ENCODE results near the gene CPEB2.

The CPEB2 gene

DNA sequence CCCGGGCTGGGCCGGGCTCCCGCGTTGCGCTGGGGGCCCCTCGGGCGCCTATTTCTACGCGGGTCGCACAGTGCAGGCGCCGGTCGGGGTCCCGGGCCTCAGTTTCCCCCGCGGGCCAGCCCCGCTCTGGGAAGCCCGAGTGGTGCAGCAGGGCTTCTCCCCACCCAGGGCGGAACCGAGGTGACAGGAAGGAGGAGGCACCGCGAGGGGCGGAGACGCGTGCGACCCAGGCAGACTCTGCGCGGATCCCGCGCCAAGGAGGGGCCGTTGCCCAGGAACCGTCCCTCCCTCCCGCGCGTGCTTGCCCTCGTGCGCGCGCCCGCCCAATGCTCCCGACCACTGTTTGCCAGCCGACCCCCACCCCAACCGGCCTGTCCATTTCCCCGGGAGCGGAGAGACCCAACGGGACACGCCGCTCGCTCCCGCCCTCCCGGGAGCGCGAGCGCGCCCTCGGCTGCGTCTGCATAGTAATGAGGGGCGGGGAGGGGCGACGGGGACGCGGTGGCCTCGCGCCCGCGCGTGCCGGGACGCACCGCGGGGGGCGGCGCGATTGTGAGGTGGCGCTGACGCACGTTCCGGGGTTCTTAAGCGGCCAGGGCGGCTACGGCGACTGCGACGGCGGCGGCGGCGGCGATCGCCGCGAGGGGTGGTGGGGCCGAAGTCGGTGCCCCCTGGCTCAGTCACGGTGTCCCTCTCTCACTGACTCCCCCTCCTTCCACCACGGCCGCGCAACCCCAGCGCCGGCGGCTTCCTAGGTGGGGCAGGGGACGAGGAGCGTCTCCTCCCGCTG lies at the start of gene CPEB2:
Gene CPEB2 (plus strand): TSS at position 613 of the 790 bp plus-strand sequence. CDS start 193 bp downstream, outside the sequence.
- peak; percentile 67 to 87 (median 78) for DNase-seq (ENCODE audit: low read depth in 3 of 3, low spot score in 1 of 3)

DNA sequence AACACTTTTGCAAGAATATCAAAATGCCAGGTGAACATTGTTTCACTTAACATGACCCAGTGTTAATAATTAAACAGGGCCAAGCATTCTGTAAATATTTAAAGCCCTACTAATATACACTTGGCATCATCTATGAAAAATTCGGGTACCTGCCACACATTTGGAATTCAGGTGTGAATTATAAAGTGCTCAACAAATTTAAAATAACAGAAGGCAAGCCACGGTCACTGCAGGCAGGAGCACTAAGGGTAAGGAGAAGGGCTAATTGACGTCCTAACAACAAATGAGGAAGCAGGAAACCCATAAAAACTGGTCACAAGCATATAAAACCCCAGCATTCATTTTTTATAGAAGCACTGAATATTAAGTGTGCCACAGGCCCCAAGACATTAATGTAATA lies 43.8 kb upstream of the CPEB2 start:
- DNase-seq (ENCODE audit: low read depth in 3 of 3, low spot score in 1 of 3), result no peak

DNA sequence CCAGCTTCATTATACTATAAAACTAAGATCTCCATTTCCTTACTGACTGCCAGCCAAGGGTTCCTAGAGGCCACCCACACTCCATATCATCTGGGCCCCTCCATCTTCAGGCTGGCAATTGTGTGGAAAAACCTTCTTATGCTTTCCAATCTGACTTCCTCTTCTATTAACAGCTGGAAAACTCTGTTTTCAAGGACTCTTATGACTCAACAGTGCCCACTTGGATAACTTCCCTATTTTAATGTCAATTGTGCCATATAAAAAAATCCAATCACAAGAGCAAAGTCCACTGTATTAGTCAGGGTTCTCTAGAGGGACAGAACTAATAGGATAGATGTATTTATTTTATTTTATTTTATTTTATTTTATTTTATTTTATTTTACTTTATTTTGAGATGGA lies 41.0 kb upstream of the CPEB2 start:
- no peak for DNase-seq (ENCODE audit: low read depth in 3 of 3, low spot score in 1 of 3)

DNA sequence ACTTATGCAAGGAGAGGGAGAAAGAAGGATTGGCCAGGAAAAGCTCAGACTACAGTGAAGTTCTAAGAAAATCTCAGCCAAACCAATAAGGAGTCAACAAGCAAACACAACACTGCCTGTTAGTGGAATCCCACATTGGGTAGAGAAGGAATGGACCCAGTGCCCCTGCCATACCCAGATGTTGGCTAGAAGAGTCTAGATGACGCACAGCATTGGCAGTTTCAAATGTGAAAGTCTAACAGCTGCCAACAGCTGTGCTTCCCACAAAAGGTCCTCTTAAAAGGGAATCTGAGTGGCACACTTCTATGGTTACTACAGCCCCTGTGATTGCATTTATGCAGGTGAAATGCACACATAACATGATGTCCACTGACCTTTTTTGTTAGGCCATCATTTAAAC lies 37.2 kb upstream of the CPEB2 start:
- DNase-seq (ENCODE audit: low read depth in 3 of 3, low spot score in 1 of 3), result no peak

DNA sequence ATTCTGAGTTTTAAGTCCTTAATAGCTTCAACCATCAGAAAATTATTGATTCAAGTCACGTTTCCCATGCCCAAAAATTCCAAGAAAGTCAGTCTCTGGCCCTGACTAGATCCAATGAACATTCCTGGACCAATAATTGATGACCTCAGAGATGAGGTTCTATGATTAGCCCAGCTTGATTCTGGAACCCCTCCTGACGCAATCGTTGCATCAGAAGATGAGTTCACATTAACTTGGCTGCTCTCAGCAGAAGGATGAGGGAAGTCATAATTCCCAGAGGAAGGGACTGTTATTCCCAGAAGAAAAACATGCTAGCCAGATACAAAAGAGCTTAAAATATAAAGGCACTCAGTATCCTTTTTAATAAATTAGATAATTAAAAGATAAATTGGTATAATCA lies 34.3 kb upstream of the CPEB2 start:
- DNase-seq (ENCODE audit: low read depth in 3 of 3, low spot score in 1 of 3), result no peak

DNA sequence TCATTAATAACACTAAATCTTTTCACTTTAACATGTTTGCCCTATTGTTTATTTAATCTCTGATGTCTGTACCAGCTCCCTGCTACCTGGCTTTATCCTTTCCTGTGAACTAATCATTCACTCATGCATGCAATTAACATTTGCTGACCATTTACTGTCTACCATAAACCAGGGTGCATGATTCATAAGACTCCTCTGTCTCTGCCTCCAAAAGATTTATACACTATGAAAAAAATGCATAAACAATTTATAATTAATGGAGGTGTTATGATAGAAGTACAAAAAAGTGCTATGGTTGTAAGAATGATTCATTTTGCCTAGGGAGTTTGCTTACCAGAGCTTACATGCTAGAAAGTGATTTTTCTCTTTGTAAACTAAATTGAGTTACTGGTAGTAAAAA lies 24.5 kb upstream of the CPEB2 start:
- no peak for DNase-seq (ENCODE audit: low read depth in 3 of 3, low spot score in 1 of 3)

DNA sequence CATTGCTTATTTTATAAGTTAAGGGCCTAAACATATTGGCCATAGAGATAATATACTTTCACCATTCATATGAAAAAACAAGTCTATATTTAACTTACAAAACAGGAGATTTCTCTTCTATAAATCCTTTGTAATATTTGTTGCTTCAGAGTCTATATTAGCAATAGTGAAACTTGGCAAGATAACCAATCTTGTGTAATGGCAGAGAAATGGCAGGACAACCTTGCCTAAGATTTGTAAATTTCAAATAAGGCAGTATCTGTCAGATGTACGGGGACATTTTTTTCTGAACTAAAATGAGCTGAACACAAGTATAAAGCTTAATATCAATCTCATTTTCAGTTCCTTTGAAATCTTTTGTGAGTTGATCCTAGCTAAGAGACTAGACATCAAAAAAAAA lies 17.8 kb upstream of the CPEB2 start:
- DNase-seq (ENCODE audit: low read depth in 3 of 3, low spot score in 1 of 3), result no peak

DNA sequence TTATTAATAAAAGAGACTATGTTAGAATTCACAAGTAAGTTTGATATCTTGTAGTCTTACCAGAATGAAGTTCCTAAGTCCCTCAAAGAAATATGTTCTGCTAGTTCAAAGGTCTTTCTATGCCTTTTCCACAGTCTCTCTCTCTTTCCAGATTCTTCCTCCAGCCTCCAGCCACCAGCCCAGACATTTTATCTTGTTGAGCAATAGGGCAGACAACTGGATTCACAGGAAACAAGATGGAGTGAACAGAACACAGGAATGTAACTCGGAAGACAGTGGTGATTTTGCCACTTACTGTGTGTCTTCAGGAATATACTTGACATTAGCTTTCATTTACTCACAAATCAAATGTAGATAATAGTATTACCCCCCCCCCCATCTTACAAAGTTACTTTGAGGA lies 17.1 kb upstream of the CPEB2 start:
- DNase-seq (ENCODE audit: low read depth in 3 of 3, low spot score in 1 of 3), result no peak

DNA sequence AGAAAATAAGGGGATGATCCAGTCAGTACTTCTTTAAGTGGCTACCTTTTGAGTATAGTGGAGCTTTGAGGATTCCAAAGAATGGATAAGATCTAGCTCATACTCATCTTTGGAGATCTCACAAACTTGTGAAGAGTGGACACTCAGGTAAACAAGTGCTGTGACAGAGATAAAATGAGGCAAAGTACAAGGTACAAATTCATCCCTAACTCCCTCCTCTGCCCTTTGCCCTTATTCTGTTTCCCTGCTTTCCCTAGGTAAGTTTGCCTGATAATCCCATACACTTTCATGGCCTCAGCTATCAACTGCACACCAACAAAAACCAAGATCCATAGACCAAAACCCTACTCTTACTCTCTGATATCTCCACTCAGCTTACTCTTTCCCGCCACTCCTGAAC lies 16.4 kb upstream of the CPEB2 start:
- DNase-seq (ENCODE audit: low read depth in 3 of 3, low spot score in 1 of 3), result no peak

DNA sequence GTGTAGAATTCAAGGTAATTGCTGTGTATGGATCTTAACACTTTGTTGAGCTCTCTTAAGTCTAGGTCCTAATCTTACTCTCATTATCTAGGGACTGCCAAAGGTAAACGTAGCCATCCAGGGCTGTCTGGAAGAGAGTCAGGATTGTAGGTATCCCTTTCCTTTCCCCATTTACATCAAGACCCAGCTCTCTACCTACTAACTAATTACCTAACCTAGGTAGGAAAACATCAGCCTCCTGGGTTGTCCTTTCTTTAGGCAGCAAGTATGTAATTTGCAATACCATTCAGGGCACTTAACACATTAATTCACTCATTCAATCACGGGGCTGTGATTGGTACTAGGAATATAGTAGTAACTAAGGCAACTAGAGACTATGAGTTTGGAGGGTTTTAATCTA lies 15.2 kb upstream of the CPEB2 start:
- no peak for DNase-seq (ENCODE audit: low read depth in 3 of 3, low spot score in 1 of 3)

DNA sequence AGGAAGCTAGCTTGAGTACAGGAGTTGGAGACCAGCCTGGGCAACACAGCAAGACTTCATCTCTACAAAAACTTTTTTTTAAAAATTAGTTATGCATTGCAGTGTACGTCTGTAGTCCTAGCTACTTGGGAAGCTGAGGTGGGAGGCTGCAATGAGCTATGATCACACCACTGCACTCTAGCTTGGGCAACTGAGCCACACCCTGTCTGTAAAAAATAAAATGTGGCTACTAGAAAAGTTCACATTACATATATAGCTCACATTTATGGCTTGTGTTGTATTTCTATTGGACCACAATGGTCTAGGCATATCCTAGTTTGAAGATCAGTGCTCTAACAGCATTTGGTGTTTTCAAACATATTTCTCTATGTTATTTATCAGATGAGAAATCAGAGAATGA lies 11.8 kb upstream of the CPEB2 start:
- no peak for DNase-seq (ENCODE audit: low read depth in 3 of 3, low spot score in 1 of 3)

DNA sequence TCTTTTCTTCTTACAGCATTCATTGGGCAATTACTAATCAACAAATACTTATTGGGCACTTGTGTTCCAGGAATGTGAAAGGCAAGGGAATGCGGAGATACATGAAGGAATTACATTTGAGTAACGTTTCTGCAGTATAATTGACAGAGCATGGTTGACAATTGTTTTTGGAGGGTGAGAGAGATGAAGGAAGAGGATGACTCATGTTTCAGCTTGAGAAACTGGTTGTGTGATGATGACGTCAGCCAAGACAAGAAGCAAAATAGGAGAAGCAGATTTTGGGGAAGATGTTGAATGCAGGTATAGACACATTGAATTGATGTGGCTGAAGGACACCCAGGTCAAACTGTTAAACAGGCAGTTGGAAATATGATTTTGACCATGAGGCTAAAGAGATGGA lies 8.0 kb upstream of the CPEB2 start:
- no peak for DNase-seq (ENCODE audit: low read depth in 3 of 3, low spot score in 1 of 3)

DNA sequence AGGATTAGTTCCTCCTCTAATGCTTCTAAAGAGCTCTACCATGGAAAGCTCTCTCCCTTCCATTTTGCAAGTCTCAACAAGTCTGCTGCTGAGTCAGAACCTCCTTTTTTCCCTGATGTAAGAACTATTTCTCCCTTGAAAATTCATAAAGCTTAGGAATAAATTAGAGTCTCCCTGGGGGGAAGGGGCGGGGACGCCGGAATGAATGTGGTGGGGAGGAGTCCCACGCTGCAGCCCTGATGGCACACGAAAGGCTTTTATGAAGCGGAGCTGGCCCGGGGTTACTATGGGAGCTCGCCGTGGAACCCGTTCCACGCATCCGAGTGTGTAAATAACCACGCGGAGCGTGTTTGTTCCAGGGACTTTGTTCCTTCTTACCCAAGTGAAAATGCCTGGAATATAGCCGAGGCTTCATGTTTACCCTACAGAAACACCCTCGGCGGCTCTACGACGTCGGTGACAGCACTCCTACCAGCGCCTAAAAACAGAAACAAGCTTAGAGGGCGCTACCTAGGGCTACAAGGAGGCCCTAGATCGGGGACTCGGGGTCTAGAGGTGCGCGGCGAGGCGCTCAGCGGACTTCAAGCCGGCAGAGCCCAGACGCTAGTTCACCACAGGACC lies 923 bp upstream of the CPEB2 start:
- DNase-seq (ENCODE audit: low read depth in 3 of 3, low spot score in 1 of 3), result peak in 2 of 3 donors; percentile 8 to 31

DNA sequence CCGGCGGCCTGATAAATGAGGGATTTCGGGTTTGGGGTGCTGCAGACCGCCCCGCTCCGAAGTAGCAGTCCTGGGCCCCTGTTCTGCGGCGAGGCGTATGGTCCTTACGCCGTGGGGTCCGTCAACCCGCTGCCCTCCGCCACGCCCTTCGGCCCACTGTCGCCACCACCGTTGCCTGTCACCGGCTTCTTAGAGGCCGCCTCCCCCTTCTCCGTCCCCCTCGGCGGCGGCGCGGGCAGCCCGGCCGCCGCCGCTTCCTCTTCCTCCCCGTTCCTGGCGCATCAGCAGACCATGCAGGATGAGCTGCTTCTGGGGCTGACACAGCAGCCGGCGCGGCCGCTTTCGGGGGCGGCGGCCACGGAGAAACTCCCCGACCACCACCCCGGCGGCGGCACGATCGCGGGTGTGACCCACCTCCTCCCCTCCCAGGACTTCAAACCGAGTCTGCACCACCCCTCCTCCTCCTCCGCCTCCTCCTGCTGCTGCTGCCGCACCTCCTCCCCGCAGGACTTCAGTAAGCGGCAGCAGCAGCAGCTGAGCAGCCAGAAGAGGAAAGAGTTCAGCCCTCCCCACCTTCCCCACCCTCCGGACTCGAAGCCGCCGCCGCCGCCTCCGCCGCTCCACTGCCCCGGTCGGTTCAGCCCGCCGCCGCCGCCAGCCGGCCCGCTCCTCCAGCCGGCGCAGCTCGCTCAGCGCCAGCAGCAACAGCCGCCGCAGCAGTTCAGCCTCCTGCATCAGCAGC lies 549 bp downstream of the CPEB2 start:
- DNase-seq (ENCODE audit: low read depth in 3 of 3, low spot score in 1 of 3), result peak; percentile 47 to 67 (median 62)

DNA sequence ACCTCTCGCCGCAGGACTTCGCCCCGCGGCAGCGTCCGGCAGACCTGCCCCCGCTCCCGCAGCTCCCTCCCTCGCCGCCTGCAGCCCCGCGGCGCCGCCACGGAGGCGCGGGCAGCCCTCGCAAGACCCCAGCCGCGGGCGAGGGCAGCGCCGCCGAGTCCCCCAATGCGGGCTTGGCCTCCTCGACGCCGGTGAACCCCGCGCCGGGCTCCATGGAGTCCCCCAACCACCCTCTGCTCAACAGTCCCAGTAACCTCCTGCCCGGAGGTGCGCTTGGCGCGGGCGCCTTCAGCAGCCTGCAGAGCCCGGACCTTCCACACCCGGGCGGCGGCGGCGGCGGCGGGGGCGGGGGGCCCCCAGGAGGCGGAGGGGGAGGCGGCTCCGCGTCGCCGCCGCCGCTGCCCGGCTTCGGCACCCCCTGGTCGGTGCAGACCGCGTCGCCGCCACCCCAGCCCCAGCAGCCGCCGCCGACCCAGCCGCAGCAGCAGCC lies 1.2 kb downstream of the CPEB2 start:
- peak; percentile 12 to 51 (median 22) for DNase-seq (ENCODE audit: low read depth in 3 of 3, low spot score in 1 of 3)

DNA sequence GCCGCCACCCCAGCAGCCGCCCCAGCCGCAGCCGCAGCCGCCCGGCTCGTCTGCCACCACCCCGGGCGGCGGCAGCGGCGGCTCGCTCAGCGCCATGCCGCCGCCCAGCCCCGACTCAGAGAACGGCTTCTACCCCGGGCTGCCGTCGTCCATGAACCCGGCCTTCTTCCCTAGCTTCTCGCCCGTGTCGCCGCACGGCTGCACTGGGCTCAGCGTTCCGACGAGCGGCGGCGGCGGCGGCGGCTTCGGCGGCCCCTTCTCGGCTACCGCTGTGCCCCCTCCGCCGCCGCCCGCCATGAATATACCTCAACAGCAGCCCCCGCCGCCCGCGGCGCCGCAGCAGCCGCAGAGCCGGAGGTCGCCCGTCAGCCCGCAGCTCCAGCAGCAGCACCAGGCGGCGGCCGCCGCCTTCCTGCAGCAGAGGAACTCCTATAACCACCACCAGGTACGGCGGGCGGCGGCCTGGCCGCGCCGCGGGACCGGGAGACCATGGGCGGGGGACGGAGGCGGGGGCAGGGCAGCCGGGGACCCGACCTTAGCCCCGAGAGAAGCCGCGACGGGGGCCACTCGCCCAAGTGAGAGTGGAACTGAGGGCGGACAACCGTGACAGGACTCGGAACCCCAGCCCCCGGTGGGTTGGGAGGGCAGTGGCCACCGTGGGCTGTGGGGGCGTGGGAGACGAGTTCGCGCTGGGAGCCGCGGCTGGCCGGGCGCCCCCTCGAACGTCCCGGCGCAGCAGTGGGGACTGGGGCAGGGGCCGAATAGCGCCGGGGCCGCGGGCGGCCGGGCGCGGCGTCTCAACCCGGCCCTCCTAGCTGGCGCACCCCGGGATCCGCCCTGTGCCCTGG lies 1.8 kb downstream of the CPEB2 start:
- DNase-seq (ENCODE audit: low read depth in 3 of 3, low spot score in 1 of 3), result peak in 2 of 3 donors; percentile 22 to 35

DNA sequence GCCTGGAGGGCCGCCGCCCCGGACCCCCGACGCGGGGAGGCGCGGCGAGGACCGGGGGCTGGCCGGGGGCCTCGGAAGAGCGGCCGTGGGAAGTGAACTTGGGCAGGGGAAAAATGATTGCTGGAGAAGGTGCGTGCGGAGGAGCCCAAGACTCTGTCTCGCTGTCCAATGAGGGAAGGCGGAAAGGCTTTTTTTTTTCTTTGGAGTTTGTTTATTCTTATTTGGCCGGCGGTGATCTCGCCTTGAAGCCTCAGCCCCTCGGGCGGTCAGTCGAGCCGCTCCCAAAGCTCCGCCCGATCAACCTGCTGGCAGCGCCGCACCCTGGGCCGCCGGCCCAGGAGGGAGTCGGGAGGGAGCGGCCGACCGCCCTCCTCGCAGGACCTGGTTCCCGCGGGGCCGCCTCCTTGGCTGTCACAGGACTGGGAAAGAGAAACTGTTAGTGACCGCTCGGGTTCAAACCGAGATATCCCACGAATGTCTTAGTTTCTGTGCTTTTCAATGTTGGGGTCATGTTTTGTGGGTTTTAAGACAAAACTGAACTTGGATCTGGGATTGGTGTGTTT lies 2.5 kb downstream of the CPEB2 start:
- DNase-seq (ENCODE audit: low read depth in 3 of 3, low spot score in 1 of 3), result peak in 2 of 3 donors; percentile 3 to 6

DNA sequence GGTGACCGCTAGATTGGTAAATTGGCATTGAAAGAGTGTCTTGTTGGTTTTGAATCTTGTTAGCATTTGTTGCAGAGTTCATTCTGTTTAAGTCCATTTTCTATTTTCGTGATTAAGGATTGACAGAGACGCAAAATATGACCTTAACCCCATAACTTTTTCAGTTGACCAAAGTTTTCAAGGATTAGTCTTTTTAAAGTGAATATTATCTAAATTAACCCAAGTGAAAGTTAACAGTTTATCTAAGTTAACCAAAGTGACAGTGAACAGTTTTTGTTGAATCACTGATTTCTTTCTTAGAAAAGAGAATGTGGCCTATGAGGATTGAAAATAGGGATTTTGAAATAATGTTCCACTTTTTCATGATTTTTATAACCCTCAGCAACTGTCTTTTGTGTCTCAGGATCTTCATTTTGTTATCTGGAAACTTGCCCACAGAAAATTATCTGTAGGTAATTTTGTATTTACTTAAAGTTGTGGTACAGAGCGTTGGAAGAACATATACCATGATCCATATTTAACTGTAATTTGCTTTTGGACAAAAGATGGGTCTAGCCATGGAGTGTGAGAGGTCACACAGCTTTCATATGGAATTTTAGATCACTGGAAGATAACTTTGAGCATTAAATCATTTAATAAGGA lies 3.3 kb downstream of the CPEB2 start:
- DNase-seq (ENCODE audit: low read depth in 3 of 3, low spot score in 1 of 3), result no peak

DNA sequence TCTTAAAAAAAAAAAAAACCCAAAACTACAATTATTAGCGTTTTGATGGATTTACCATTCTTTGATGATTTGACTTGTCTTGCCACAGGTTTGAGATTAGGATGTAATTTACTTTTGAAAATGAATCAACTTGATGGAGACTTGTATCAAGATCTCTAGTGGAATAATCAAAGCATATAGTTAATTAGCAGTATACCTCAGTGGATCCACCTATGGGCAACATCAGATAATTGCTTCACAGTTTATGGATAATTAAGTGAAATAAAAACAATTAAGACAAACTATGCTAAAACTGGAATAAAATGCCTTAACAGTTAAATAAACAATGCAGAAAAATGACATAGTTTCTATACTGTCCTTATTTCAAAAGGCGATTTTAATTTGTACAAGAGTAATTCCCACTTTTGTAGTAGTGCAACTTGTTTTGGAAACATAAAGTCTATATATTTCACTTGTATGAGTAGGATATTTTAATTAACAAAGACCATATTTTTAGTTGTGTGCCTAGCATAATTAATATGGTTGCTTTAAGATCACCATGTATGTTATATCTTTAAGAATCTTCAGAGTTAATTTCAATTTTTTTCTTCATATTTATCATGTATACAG lies 4.2 kb downstream of the CPEB2 start:
- no peak for DNase-seq (ENCODE audit: low read depth in 3 of 3, low spot score in 1 of 3)

DNA sequence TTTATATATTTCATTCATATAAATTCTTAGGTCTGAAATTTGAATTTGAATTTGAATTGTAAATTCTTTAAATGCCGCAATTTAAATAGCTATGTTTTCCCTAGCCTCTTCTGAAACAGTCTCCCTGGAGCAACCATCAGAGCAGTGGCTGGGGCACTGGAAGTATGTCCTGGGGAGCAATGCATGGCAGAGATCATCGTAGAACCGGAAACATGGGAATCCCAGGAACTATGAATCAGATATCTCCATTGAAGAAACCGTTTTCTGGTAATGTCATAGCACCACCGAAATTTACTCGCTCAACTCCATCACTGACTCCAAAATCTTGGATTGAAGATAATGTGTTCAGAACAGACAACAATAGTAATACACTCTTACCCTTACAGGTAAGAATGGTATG lies 4.9 kb downstream of the CPEB2 start:
- no peak for DNase-seq (ENCODE audit: low read depth in 3 of 3, low spot score in 1 of 3)

Measured in stimulated activated CD4-positive, alpha-beta T cell treated with anti-CD3 and anti-CD28 coated beads, TNF-alpha, amount 100 ng/mL, for 1 hour (primary cell).